Measurements from ENCODE around the gene PLA2G4E.

- TF ChIP-seq CTCF (IDR thresholded peaks at IDR 0.05) (no peak), EP300 (IDR thresholded peaks at IDR 0.05) (no peak), POLR2AphosphoS5 (IDR thresholded peaks at IDR 0.05) (no peak)
Observed at GRCh38 chr15:41993472-41994170, 27.2 kb downstream of the PLA2G4E start.
